ENCODE measurements around the gene SLC46A3. TPM values are rescaled to one million over a fixed set of nuclear protein-coding genes. Genes with fewer than 3 reads are reported as not detected.
"Not testable (repeated sequence)": the region's sequence is repeated elsewhere in the genome, so short reads cannot be mapped to it uniquely, and the experiment has no call there.

Gene SLC46A3
- total RNA-seq, 4 donors from 2014 or later = 6.4 to 65.8 (median 46.5) TPM

DNA sequence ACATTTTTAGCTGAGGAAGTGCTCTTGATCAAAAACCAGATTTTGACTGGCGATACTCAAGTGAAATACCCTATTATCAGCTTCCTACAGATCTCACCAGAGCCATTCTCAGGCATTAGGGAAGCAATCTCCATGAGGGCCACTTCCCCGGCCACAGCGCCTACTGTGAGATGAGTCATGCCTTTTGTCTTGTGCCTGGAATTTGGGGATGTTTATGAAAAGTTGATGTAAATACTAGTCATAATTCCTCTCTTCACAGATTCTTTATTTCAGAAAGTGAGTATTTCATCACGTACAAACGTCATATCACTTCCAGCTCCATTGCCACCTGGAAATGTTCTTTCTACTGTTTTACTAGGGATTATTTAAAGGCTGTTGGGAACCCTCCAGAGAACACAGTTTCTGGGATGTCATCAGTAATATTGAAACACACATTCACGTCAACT lies 25.3 kb upstream of the SLC46A3 start:
- Histone ChIP-seq H3K36me3 (no peaks in the 10 kb centered on the region), H3K27ac (peak overlapping the region in 1 of 4 donors; percentile 3), H3K4me3 (no peak overlapping the region), H3K27me3 (no peaks in the 10 kb centered on the region), H3K9me3 (no peaks in the 10 kb centered on the region), H3K4me1 (no peaks in the 10 kb centered on the region)
- WGBS, 2 donors (ENCODE audit: low coverage in 1 of 2) = 68 to 70% methylated on average over 4 to 6 of the region's 6 CpGs
- intact Hi-C loops (cut with DNase I; ENCODE audit: low total_unique reads) (no loop called here), in situ Hi-C loops (cut with MboI; ENCODE audit: low pct_ligation_motif_present in 1 of 4, low pct_unique_long_range_greater_than_20kb in 1 of 4, low sequenced_read_pairs in 3 of 4) (no loop called here)
- DNase-seq = no peak
- no peak for TF ChIP-seq POLR2A (IDR thresholded peaks at IDR 0.05)
- TF ChIP-seq EP300 (IDR thresholded peaks at IDR 0.05; ENCODE audit: low read depth) = no peak
- TF ChIP-seq POLR2AphosphoS5 (IDR thresholded peaks at IDR 0.05) = no peak
- TF ChIP-seq, protein P1, sequence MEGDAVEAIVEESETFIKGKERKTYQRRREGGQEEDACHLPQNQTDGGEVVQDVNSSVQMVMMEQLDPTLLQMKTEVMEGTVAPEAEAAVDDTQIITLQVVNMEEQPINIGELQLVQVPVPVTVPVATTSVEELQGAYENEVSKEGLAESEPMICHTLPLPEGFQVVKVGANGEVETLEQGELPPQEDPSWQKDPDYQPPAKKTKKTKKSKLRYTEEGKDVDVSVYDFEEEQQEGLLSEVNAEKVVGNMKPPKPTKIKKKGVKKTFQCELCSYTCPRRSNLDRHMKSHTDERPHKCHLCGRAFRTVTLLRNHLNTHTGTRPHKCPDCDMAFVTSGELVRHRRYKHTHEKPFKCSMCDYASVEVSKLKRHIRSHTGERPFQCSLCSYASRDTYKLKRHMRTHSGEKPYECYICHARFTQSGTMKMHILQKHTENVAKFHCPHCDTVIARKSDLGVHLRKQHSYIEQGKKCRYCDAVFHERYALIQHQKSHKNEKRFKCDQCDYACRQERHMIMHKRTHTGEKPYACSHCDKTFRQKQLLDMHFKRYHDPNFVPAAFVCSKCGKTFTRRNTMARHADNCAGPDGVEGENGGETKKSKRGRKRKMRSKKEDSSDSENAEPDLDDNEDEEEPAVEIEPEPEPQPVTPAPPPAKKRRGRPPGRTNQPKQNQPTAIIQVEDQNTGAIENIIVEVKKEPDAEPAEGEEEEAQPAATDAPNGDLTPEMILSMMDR (IDR thresholded peaks at IDR 0.05) = no peak

DNA sequence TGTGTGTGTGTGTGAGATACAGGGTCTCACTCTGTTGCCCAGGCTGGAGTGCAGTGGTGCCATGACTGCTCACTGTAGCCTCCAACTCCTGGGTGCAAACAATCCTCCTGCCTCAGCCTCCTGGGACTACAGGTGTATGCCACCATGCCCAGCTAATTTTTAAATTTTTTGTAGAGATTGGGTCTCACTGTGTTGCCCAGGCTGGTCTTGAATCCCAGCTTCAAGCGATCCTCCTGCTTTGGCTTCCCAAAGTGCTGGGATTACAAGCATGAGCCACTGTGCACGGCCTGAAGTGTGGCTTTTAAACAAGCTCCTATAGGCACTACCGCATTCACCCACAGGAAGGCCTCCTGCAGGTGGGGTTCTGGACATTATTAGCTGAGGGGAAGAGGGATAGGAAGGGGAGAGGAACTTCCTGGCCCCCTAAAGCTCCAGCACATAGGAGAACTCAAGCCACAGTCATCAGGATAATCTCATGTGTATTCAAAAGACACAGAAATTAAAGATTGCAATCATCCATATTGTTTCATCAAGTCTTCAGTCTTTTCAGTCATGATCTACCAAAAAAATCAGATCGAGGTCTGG lies 24.8 kb upstream of the SLC46A3 start:
- DNase-seq = no peak
- 67 to 90% methylated on average over 1 to 4 of the region's 4 CpGs for WGBS, 2 donors (ENCODE audit: low coverage in 1 of 2)
- H3K4me3 ChIP-seq = no peak overlapping the region
- H3K36me3 ChIP-seq = no peaks in the 10 kb centered on the region
- intact Hi-C loops (cut with DNase I; ENCODE audit: low total_unique reads) = no loop called here
- H3K27me3 ChIP-seq = no peaks in the 10 kb centered on the region
- no peak overlapping the region for H3K27ac ChIP-seq
- no peaks in the 10 kb centered on the region for H3K9me3 ChIP-seq
- no peak for TF ChIP-seq EP300 (IDR thresholded peaks at IDR 0.05; ENCODE audit: low read depth)
- no peak for TF ChIP-seq POLR2AphosphoS5 (IDR thresholded peaks at IDR 0.05)
- no peak for TF ChIP-seq POLR2A (IDR thresholded peaks at IDR 0.05)
- TF ChIP-seq, protein P1 (IDR thresholded peaks at IDR 0.05) = no peak
- in situ Hi-C loops (cut with MboI; ENCODE audit: low pct_ligation_motif_present in 1 of 4, low pct_unique_long_range_greater_than_20kb in 1 of 4, low sequenced_read_pairs in 3 of 4) = no loop called here
- no peaks in the 10 kb centered on the region for H3K4me1 ChIP-seq

- H3K27me3 ChIP-seq = no peaks in the 10 kb centered on the region
- H3K4me1 ChIP-seq = no peaks in the 10 kb centered on the region
- no peak overlapping the region for H3K27ac ChIP-seq
- in situ Hi-C loops (cut with MboI; ENCODE audit: low pct_ligation_motif_present in 1 of 4, low pct_unique_long_range_greater_than_20kb in 1 of 4, low sequenced_read_pairs in 3 of 4) (no loop called here), intact Hi-C loops (cut with DNase I; ENCODE audit: low total_unique reads) (no loop called here)
- DNase-seq = no peak
- TF ChIP-seq EP300 (IDR thresholded peaks at IDR 0.05; ENCODE audit: low read depth) = no peak
- TF ChIP-seq, protein P1 (IDR thresholded peaks at IDR 0.05) = no peak
- TF ChIP-seq POLR2AphosphoS5 (IDR thresholded peaks at IDR 0.05) = no peak
- no peak for TF ChIP-seq POLR2A (IDR thresholded peaks at IDR 0.05)
- no peak overlapping the region for H3K4me3 ChIP-seq
- 63 to 94% methylated on average over 2 to 3 of the region's 3 CpGs for WGBS, 2 donors (ENCODE audit: low coverage in 1 of 2)
- H3K9me3 ChIP-seq = no peaks in the 10 kb centered on the region
- H3K36me3 ChIP-seq = no peaks in the 10 kb centered on the region
These were observed 24.2 kb upstream of the SLC46A3 start for GRCh38 chr13:28743020-28743419.

DNA sequence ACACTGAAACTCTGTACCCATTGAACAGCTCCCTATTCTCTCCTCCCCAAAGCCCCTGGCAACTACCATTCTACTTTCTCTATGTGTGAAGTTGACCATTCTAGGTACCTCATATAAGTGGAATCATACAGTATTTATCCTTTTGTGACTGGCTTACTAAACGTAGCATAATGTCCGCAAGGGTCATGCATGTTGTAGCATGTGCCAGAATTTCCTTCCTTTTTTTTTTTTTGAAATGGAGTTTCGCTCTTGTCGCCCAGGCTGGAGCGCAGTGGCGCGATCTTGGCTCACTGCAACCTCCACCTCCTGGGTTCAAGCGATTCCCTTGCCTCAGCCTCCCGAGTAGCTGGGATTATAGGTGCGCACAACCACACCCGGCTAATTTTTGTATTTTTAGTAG lies 23.7 kb upstream of the SLC46A3 start:
- in situ Hi-C loops (cut with MboI; ENCODE audit: low pct_ligation_motif_present in 1 of 4, low pct_unique_long_range_greater_than_20kb in 1 of 4, low sequenced_read_pairs in 3 of 4); intact Hi-C loops (cut with DNase I; ENCODE audit: low total_unique reads); H3K27me3 ChIP-seq; DNase-seq; H3K4me3 ChIP-seq; H3K27ac ChIP-seq; H3K4me1 ChIP-seq; H3K9me3 ChIP-seq; H3K36me3 ChIP-seq: not testable (repeated sequence)
- 83 to 94% methylated on average over 11 of the region's 11 CpGs for WGBS, 2 donors (ENCODE audit: low coverage in 1 of 2)

DNA sequence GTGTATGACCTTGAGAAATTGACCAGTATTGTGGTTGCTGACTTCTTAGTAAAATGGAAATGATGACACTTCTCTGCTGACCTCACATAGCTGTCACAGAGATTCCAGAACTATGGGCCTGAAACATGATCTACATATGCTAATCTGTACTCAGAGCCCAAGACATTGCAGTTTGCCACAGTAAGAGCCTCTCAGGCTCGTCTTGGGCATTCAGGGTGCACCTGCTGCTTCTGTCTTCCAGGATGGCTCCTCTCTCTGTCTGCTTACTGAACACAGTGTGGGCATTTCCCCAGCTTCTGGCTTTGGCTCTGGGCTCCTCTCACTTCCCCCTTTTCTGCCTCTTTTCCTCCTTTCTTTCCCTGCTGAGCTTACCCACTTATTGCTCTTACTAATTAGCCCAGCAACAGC lies 22.3 kb upstream of the SLC46A3 start:
- Histone ChIP-seq H3K9me3 (no peaks in the 10 kb centered on the region), H3K4me3 (no peak overlapping the region), H3K36me3 (no peaks in the 10 kb centered on the region), H3K4me1 (no peaks in the 10 kb centered on the region), H3K27ac (no peak overlapping the region), H3K27me3 (no peaks in the 10 kb centered on the region)
- no peak for DNase-seq
- intact Hi-C loops (cut with DNase I; ENCODE audit: low total_unique reads) = no loop called here
- WGBS, 2 donors (ENCODE audit: low coverage in 1 of 2) = 9 to 29% methylated on average over 1 of the region's 1 CpG
- in situ Hi-C loops (cut with MboI; ENCODE audit: low pct_ligation_motif_present in 1 of 4, low pct_unique_long_range_greater_than_20kb in 1 of 4, low sequenced_read_pairs in 3 of 4) = no loop called here
- no peak for TF ChIP-seq POLR2AphosphoS5 (IDR thresholded peaks at IDR 0.05)
- TF ChIP-seq, protein P1 (IDR thresholded peaks at IDR 0.05) = no peak
- no peak for TF ChIP-seq EP300 (IDR thresholded peaks at IDR 0.05; ENCODE audit: low read depth)
- no peak for TF ChIP-seq POLR2A (IDR thresholded peaks at IDR 0.05)

Data from transverse colon (tissue), 4 donors.